ENCODE data around the gene TMEM106C.

The TMEM106C gene

DNA sequence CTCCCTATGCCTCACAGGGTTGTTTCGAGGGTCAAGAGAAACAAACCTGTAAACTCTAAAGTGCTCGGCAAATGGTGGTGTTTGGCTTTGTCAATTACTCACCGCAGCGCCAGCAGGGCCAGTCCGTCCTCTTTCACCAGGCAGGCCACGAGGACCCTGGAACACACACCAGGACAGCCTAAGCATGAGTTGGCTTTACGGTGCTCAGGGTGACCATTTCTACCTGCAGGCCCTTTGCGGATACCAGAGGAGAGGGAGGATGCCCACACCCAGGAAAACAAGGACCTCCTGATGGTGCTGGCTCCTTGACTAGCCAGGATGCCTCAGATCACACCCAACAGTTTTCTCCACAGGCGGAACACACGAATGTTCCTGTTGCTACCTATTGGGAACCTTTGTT, 29.4 kb downstream of the TMEM106C start:
- no peak for DNase-seq (ENCODE audit: low read depth)
- TF ChIP-seq, protein P1, sequence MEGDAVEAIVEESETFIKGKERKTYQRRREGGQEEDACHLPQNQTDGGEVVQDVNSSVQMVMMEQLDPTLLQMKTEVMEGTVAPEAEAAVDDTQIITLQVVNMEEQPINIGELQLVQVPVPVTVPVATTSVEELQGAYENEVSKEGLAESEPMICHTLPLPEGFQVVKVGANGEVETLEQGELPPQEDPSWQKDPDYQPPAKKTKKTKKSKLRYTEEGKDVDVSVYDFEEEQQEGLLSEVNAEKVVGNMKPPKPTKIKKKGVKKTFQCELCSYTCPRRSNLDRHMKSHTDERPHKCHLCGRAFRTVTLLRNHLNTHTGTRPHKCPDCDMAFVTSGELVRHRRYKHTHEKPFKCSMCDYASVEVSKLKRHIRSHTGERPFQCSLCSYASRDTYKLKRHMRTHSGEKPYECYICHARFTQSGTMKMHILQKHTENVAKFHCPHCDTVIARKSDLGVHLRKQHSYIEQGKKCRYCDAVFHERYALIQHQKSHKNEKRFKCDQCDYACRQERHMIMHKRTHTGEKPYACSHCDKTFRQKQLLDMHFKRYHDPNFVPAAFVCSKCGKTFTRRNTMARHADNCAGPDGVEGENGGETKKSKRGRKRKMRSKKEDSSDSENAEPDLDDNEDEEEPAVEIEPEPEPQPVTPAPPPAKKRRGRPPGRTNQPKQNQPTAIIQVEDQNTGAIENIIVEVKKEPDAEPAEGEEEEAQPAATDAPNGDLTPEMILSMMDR (IDR thresholded peaks at IDR 0.05; ENCODE audit: insufficient read depth, low read depth, low read length, missing control alignments), result no peak
- H3K4me3 ChIP-seq (ENCODE audit: low read depth, low read length), result no peak overlapping the region

DNA sequence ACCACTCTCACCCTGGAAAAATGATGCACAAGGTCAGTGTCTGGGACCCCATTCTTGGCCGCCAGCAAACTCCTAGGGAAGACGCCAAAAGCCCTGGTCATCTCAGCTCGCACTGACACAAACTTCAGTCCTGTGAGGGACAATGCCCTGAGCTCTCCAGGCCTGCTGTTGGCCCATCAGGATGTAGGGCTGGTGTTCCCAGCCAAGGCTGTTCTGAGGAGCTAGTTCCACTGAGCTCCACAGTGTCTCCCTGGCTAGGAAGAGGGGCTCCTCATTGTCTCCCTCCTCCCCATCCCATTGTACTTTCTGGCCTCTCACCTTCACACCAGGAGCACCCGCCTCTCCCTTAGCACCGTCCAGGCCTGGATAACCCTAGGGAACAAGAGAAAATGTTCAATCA, 30.1 kb downstream of the TMEM106C start:
- DNase-seq (ENCODE audit: low read depth), result no peak
- TF ChIP-seq, protein P1 (IDR thresholded peaks at IDR 0.05; ENCODE audit: insufficient read depth, low read depth, low read length, missing control alignments), result no peak
- H3K4me3 ChIP-seq (ENCODE audit: low read depth, low read length), result no peak overlapping the region

DNA sequence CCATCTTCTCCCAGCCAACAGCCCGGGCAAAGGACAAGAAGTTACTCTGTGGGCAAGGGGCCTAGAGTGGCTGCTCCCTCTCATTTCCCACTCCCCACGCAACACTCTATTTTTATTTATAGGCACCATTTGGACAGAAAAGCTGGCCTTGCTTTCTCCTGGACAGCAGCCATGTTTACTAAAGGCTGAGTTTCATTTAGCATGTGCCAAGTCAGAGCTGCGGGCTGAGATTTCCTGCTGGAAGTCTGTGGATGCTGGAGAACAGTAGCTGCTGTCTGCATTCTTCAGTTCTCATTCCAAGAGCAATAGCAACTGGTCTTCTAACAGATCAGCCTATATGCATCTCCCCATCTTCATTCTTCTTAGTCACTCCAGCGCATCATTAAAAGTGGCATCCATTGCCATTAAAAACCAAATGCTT, 32.6 kb downstream of the TMEM106C start:
- TF ChIP-seq, protein P1 (IDR thresholded peaks at IDR 0.05; ENCODE audit: insufficient read depth, low read depth, low read length, missing control alignments), result no peak
- DNase-seq (ENCODE audit: low read depth), result no peak
- no peak overlapping the region for H3K4me3 ChIP-seq (ENCODE audit: low read depth, low read length)

DNA sequence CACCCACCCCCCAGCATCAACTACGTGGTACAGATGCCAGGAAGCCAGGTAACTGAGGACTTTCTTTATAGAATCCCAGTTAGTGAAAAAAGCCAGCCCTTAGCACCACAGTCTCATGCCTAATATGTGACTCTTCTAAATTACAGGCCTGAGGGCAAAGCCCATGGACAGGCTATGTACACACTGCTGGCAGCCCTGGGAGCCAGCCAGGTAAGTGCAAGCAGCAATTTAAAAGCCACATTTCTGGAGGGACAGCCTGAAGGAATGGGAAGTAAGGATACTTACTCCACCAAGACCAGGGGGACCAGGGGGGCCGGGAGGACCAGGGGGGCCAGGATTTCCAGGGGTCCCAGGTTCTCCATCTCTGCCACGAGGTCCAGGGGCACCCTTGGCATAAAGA, 33.9 kb downstream of the TMEM106C start:
- H3K4me3 ChIP-seq (ENCODE audit: low read depth, low read length), result no peak overlapping the region
- DNase-seq (ENCODE audit: low read depth), result no peak
- TF ChIP-seq, protein P1 (IDR thresholded peaks at IDR 0.05; ENCODE audit: insufficient read depth, low read depth, low read length, missing control alignments), result no peak

DNA sequence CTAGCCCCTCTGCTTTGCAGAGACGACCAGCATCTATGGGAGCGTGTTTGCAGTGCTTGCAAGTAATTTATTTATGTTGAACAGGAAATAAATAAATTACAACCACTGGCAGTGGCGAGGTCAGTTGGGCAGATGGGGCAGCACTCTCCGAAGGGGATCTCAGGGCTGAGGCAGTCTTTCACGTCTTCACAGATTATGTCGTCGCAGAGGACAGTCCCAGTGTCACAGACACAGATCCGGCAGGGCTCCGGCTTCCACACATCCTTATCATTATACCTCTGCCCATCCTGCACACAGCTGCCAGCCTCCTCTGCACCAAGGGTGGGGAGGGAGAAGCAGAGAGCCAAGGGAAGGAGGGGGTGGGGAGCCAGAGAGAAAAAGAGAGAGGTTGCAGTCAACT, 36.4 kb downstream of the TMEM106C start:
- TF ChIP-seq, protein P1 (IDR thresholded peaks at IDR 0.05; ENCODE audit: insufficient read depth, low read depth, low read length, missing control alignments), result no peak
- H3K4me3 ChIP-seq (ENCODE audit: low read depth, low read length), result no peak overlapping the region
- DNase-seq (ENCODE audit: low read depth), result no peak

DNA sequence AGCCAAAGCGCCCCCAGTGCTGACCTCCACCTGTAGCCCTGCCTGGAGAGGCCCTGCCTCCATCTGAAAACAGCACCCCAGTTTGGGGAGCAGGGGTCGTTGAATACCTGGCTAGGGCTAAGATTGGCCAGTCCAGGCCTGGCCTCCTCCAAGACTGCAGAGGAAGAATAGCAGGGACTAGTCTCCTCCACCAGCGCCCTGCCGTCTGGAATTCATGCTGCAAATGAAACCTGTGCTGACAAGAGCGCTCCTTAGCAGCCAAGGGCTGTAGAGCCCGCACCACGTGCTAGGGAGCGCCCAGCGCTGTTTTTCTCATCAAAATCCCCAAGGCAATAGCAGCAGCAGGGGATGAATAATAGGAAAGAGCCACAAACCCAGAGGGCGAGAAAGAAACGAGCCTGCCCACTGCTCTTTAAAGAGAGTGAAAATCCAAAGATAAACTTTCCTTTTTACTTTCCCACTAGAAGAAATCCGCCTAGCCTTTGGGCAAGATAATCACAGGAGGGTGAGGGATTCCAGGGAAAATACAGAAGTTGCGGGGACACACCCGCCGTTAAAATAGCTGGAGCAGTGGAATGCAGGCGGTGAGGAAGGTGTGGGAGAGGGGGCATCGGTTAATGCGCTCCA, 37.6 kb downstream of the TMEM106C start:
- TF ChIP-seq, protein P1 (IDR thresholded peaks at IDR 0.05; ENCODE audit: insufficient read depth, low read depth, low read length, missing control alignments), result no peak
- no peak for DNase-seq (ENCODE audit: low read depth)
- H3K4me3 ChIP-seq (ENCODE audit: low read depth, low read length), result no peak overlapping the region

Measured in GM12865 (cell line).